Loucy (cell line): ENCODE data around the gene KLHDC3.

Experiments used
- H2AFZ ChIP-seq: fragments of 200-600 bp; sonication (generic); 2 replicates; pipeline ENCODE4 v1.6.0; 2016; ENCODE audit warnings: antibody characterized with exemption, mild to moderate bottlenecking, low read length, moderate library complexity
- H3F3A ChIP-seq: fragments of 200-600 bp; 2 replicates; pipeline ENCODE4 v1.6.0; 2016; ENCODE audit warnings: antibody characterized with exemption, low read depth, mild to moderate bottlenecking
- H3K27me3 ChIP-seq: fragments of 200-600 bp; sonication (generic); 2 replicates; pipeline ENCODE4 v1.6.1; 2014; ENCODE audit warnings: low read length, mild to moderate bottlenecking; ENCODE audit not compliant: insufficient read depth, poor library complexity, severe bottlenecking
- H3K36me3 ChIP-seq: fragments of 200-600 bp; sonication (generic); 2 replicates; pipeline ENCODE4 v1.6.1; 2016; ENCODE audit warnings: low read length; ENCODE audit not compliant: insufficient read depth
- H3K4me1 ChIP-seq: fragments of 200-600 bp; sonication (generic); 2 replicates; pipeline ENCODE4 v1.5.1; 2014; ENCODE audit warnings: low read length, mild to moderate bottlenecking; ENCODE audit not compliant: insufficient read depth, poor library complexity, severe bottlenecking
- H3K4me2 ChIP-seq: fragments of 200-600 bp; sonication (generic); 2 replicates; pipeline ENCODE4 v1.6.0; 2014; ENCODE audit warnings: antibody characterized with exemption, low read length, low read depth, mild to moderate bottlenecking; ENCODE audit not compliant: poor library complexity, severe bottlenecking
- H3K4me3 ChIP-seq: fragments of 200-600 bp; sonication (generic); 2 replicates; pipeline ENCODE4 v1.5.1; 2014; ENCODE audit warnings: low read length, mild to moderate bottlenecking, mixed read lengths; ENCODE audit not compliant: poor library complexity, severe bottlenecking
- H3K79me2 ChIP-seq: fragments of 200-600 bp; sonication (generic); 2 replicates; pipeline ENCODE4 v1.6.1; 2014; ENCODE audit warnings: low read length; ENCODE audit not compliant: insufficient read depth
- H3K9ac ChIP-seq: fragments of 200-600 bp; sonication (generic); 2 replicates; pipeline ENCODE4 v1.6.0; 2014; ENCODE audit warnings: mild to moderate bottlenecking, low read depth, low read length, moderate library complexity; ENCODE audit not compliant: poor library complexity, severe bottlenecking
- H3K9me2 ChIP-seq: fragments of 200-600 bp; sonication (generic); replicated peaks from 2 replicates; pipeline ENCODE4 v1.6.1; 2016; ENCODE audit warnings: low read depth, low read length, mixed read lengths
- H3K9me3 ChIP-seq: fragments of 200-600 bp; sonication (generic); 2 replicates; pipeline ENCODE4 v1.6.1; 2014; ENCODE audit warnings: mild to moderate bottlenecking, antibody characterized with exemption, low read length, low read depth; ENCODE audit not compliant: insufficient read depth
- H4K20me1 ChIP-seq: fragments of 200-600 bp; sonication (generic); 2 replicates; pipeline ENCODE4 v1.6.0; 2014; ENCODE audit warnings: antibody characterized with exemption, low read length, mild to moderate bottlenecking; ENCODE audit not compliant: insufficient read depth, poor library complexity, severe bottlenecking
- EZH2phosphoT487 ChIP-seq: fragments of 200-600 bp; IDR thresholded peaks from 2 replicates; pipeline ENCODE4 v1.6.1; 2018; ENCODE audit warnings: antibody characterized with exemption, mild to moderate bottlenecking, moderate library complexity, borderline replicate concordance
- TF ChIP-seq, protein P1 (sequence below): fragments of 200-600 bp; sonication (generic); conservative IDR thresholded peaks from 2 replicates; pipeline ENCODE4 v1.5.1; 2014; ENCODE audit warnings: mild to moderate bottlenecking, antibody characterized with exemption, low read length

KLHDC3 gene

DNA sequence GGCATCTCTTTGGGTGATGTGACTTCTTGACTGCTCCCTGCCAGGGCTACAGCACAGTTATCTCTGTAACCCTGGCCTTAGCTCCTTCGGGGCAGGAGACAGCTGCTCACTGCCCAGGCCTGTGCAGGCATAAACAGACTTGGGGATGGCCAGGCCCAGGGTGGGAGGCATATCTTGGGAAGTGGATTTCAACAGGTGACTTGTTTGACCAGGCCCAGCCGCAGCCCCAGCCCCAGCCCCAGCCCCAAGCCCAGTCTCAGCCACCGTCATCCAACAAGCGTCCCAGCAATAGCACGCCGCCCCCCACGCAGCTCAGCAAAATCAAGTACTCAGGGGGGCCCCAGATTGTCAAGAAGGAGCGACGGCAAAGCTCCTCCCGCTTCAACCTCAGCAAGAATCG is 7.8 kb upstream of the KLHDC3 start:
- TF ChIP-seq, protein P1, sequence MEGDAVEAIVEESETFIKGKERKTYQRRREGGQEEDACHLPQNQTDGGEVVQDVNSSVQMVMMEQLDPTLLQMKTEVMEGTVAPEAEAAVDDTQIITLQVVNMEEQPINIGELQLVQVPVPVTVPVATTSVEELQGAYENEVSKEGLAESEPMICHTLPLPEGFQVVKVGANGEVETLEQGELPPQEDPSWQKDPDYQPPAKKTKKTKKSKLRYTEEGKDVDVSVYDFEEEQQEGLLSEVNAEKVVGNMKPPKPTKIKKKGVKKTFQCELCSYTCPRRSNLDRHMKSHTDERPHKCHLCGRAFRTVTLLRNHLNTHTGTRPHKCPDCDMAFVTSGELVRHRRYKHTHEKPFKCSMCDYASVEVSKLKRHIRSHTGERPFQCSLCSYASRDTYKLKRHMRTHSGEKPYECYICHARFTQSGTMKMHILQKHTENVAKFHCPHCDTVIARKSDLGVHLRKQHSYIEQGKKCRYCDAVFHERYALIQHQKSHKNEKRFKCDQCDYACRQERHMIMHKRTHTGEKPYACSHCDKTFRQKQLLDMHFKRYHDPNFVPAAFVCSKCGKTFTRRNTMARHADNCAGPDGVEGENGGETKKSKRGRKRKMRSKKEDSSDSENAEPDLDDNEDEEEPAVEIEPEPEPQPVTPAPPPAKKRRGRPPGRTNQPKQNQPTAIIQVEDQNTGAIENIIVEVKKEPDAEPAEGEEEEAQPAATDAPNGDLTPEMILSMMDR, result no peak
- TF ChIP-seq EZH2phosphoT487, result no peak
- no peaks in the 10 kb centered on the region; the same call in 1 of the 2 replicates for H3K79me2 ChIP-seq
- no peak overlapping the region for H3K4me3 ChIP-seq
- H4K20me1 ChIP-seq, result no peaks in the 10 kb centered on the region
- H2AFZ ChIP-seq, result no peak overlapping the region
- no peaks in the 10 kb centered on the region for H3K27me3 ChIP-seq
- no peaks in the 10 kb centered on the region for H3K4me1 ChIP-seq
- H3K36me3 ChIP-seq, result peaks cover 53% of the 10 kb centered on the region; the same call in 1 of the 2 replicates
- no peak overlapping the region for H3K9ac ChIP-seq
- no peaks in the 10 kb centered on the region for H3K9me3 ChIP-seq
- no peak overlapping the region for H3K4me2 ChIP-seq
- no peaks in the 10 kb centered on the region for H3K9me2 ChIP-seq
- H3F3A ChIP-seq, result no peaks in the 10 kb centered on the region

DNA sequence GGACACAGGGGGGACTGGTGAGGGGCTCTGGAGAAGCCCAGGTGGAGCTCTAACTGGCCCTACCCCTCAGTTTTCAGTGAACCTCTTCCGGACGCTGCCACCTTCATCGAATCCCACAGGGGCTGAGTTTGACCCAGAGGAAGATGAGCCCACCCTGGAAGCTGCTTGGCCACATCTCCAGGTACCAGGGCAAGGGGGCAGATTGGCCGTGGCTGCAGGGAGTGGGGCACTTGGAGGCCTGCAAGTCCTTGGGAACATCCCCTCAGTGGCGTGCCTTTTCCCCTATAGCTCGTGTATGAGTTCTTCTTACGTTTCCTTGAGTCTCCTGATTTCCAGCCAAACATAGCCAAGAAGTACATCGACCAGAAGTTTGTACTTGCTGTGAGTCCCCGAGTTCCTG is 6.9 kb upstream of the KLHDC3 start:
- H3K36me3 ChIP-seq, result peaks cover 62% of the 10 kb centered on the region; the same call in 1 of the 2 replicates
- H3K4me3 ChIP-seq, result no peak overlapping the region
- no peak overlapping the region for H3K9ac ChIP-seq
- H3F3A ChIP-seq, result no peaks in the 10 kb centered on the region
- H4K20me1 ChIP-seq, result no peaks in the 10 kb centered on the region
- H3K9me3 ChIP-seq, result no peaks in the 10 kb centered on the region
- no peaks in the 10 kb centered on the region for H3K9me2 ChIP-seq
- peaks cover 6% of the 10 kb centered on the region for H3K79me2 ChIP-seq
- peaks cover 2% of the 10 kb centered on the region for H3K4me1 ChIP-seq
- H3K27me3 ChIP-seq, result no peaks in the 10 kb centered on the region
- TF ChIP-seq, protein P1, result no peak
- no peak for TF ChIP-seq EZH2phosphoT487
- H2AFZ ChIP-seq, result no peak overlapping the region
- no peak overlapping the region for H3K4me2 ChIP-seq

DNA sequence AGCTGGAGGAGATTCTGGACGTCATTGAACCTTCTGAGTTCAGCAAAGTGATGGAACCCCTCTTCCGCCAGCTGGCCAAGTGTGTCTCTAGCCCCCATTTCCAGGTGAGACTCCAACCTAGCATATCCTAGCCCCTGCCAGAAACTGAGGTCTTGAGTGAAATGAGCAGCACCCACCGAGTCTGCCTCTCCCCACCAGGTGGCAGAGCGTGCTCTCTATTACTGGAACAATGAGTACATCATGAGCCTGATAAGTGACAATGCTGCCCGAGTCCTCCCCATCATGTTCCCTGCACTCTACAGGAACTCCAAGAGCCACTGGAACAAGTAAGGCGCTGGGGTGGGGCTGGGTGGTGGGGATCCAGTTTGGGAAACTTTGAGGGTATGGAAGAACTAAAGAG is 4.9 kb upstream of the KLHDC3 start:
- peaks cover 63% of the 10 kb centered on the region; the same call in 1 of the 2 replicates for H3K36me3 ChIP-seq
- no peaks in the 10 kb centered on the region for H3K27me3 ChIP-seq
- peaks cover 20% of the 10 kb centered on the region for H3K79me2 ChIP-seq
- no peak overlapping the region for H3K9ac ChIP-seq
- no peaks in the 10 kb centered on the region for H3K9me2 ChIP-seq
- no peak overlapping the region for H3K4me3 ChIP-seq
- no peaks in the 10 kb centered on the region for H3K9me3 ChIP-seq
- H4K20me1 ChIP-seq, result no peaks in the 10 kb centered on the region
- TF ChIP-seq, protein P1, result peak; percentile 67
- TF ChIP-seq EZH2phosphoT487, result no peak
- no peak overlapping the region for H2AFZ ChIP-seq
- peaks cover 14% of the 10 kb centered on the region for H3K4me1 ChIP-seq
- no peaks in the 10 kb centered on the region for H3F3A ChIP-seq
- no peak overlapping the region for H3K4me2 ChIP-seq
